Neural crest cell (in vitro differentiated cells): ENCODE results near the gene SMIM1. TPM values are rescaled to one million over a fixed set of nuclear protein-coding genes. Genes with fewer than 3 reads are reported as not detected.

Experiments used
- DNase-seq: peaks from one replicate; pipeline ENCODE4 v3.0.0; 2021; ENCODE audit warnings: low read depth, mixed read lengths, low spot score
- H3K27ac Mint-ChIP-seq: one replicate; pipeline ENCODE4 v1.8.0; 2021; ENCODE audit warnings: mild to moderate bottlenecking, mixed read lengths; ENCODE audit not compliant: unreplicated experiment
- H3K27me3 Mint-ChIP-seq: 2 replicates; pipeline ENCODE4 v1.8.0; 2021; ENCODE audit warnings: low read depth, mild to moderate bottlenecking, mixed read lengths
- H3K36me3 Mint-ChIP-seq: 2 replicates; pipeline ENCODE4 v1.8.0; 2021; ENCODE audit warnings: low read depth, mild to moderate bottlenecking, mixed read lengths
- H3K4me1 Mint-ChIP-seq: 2 replicates; pipeline ENCODE4 v1.8.0; 2021; ENCODE audit warnings: mixed read lengths
- H3K4me3 Mint-ChIP-seq: one replicate; pipeline ENCODE4 v1.8.0; 2021; ENCODE audit warnings: mild to moderate bottlenecking, mixed read lengths
- H3K9me3 Mint-ChIP-seq: 2 replicates; pipeline ENCODE4 v1.8.0; 2021; ENCODE audit warnings: mixed read lengths
- total RNA-seq: library from RNA; stranded (reverse); gene quantifications from 2 replicates; pipeline ENCODE4 v1.2.1, GENCODE V29; 2021
- TF ChIP-seq, protein P1 (sequence below): fragments of 200-600 bp; sonication (generic); conservative IDR thresholded peaks from 2 replicates; pipeline ENCODE4 v1.5.0; 2021; ENCODE audit warnings: antibody characterized with exemption, mild to moderate bottlenecking

The SMIM1 gene
- total RNA-seq, 1 donor from 2014 or later, result 4.7 TPM

DNA sequence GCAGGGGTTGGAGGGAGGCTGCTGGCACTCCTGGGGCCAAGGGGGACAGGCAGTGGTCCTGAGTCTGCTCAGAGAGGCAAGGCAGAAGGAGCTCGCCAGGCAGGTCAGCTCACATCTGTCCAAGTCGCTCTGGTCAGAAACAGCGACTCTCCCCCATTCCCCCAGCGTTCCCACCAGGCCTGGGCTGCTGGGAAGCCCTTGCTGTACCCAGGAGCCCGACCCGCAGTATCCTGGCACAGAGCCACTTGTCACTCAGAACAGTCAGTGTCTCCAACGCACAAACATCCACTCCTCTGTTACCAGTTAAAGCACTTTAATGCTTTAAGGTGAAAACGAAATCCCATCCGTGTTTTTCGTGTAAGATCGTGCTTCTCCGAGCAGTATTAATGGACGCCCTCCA is 36.9 kb upstream of the SMIM1 start:
- no peak for DNase-seq
- H3K4me3 Mint-ChIP-seq, result no peak overlapping the region
- peaks cover 9% of the 10 kb centered on the region for H3K4me1 Mint-ChIP-seq
- TF ChIP-seq, protein P1, sequence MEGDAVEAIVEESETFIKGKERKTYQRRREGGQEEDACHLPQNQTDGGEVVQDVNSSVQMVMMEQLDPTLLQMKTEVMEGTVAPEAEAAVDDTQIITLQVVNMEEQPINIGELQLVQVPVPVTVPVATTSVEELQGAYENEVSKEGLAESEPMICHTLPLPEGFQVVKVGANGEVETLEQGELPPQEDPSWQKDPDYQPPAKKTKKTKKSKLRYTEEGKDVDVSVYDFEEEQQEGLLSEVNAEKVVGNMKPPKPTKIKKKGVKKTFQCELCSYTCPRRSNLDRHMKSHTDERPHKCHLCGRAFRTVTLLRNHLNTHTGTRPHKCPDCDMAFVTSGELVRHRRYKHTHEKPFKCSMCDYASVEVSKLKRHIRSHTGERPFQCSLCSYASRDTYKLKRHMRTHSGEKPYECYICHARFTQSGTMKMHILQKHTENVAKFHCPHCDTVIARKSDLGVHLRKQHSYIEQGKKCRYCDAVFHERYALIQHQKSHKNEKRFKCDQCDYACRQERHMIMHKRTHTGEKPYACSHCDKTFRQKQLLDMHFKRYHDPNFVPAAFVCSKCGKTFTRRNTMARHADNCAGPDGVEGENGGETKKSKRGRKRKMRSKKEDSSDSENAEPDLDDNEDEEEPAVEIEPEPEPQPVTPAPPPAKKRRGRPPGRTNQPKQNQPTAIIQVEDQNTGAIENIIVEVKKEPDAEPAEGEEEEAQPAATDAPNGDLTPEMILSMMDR, result no peak
- H3K27ac Mint-ChIP-seq, result no peak overlapping the region
- no peaks in the 10 kb centered on the region for H3K9me3 Mint-ChIP-seq
- H3K36me3 Mint-ChIP-seq, result no peaks in the 10 kb centered on the region
- no peaks in the 10 kb centered on the region for H3K27me3 Mint-ChIP-seq

DNA sequence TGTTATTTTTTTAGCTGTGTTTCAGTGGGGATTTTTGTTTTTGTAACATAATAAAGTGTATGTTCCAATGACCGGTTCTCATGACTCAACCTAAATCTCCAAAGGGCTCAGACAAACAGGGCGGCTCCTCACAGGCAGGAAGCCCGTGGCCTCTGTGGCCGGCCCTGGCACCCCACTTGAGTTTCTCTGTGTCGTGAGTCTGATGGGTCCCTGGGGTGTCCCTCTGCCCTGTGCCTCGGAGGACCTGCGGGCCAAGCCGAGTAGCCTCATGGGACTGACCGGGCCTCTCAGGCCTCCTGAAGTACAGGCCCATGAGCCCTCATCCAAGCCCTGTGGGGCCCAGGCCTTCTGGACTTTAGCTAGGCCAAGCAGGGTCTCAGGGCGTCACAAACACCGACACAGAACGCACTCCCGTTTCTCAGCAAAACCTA is 36.4 kb upstream of the SMIM1 start:
- no peak overlapping the region for H3K27ac Mint-ChIP-seq
- no peak for DNase-seq
- H3K36me3 Mint-ChIP-seq, result no peaks in the 10 kb centered on the region
- no peaks in the 10 kb centered on the region for H3K27me3 Mint-ChIP-seq
- no peaks in the 10 kb centered on the region for H3K9me3 Mint-ChIP-seq
- no peak overlapping the region for H3K4me3 Mint-ChIP-seq
- peaks cover 9% of the 10 kb centered on the region for H3K4me1 Mint-ChIP-seq
- TF ChIP-seq, protein P1, result no peak

DNA sequence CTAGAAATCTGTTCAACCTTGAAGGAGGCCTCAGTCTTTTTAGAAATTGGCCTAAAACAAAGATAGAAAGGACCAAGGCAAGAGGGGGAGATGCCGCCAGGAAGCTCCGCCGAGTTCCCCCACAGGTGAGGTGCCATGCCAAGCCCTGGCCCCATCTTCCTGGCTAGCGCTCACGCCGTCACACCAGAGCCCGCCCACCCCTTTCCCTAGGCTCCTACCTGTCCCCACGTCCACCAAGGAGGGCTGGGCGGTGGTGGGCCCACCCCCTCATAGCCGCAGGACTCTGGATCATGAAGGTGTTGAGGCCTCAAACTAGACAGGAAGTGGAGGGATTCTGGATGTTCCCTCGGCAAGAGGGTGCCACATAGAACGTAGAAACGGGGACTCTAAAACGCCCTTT is 35.8 kb upstream of the SMIM1 start:
- TF ChIP-seq, protein P1, result no peak
- no peaks in the 10 kb centered on the region for H3K27me3 Mint-ChIP-seq
- no peak for DNase-seq
- H3K4me3 Mint-ChIP-seq, result no peak overlapping the region
- peaks cover 5% of the 10 kb centered on the region for H3K4me1 Mint-ChIP-seq
- H3K9me3 Mint-ChIP-seq, result no peaks in the 10 kb centered on the region
- no peaks in the 10 kb centered on the region for H3K36me3 Mint-ChIP-seq
- H3K27ac Mint-ChIP-seq, result no peak overlapping the region

DNA sequence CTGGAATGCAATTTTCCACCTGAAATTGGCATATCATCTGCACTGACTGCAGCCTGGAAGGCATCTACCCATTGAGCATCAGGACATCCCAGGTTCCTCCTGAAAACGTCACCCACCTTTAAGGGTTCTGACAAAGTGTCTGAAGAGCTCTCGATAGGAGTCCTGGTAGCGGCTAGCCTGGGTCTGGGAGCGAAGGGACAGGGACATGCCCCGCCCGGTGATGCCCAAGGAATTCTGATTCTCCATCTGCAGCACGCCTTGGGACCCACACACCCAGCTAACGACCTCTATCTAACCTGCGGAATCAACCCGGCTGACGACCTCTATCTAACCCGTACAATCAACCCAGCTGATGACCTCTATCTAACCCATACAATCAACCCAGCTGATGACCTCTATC is 33.6 kb upstream of the SMIM1 start:
- TF ChIP-seq, protein P1, result no peak
- H3K27me3 Mint-ChIP-seq, result no peaks in the 10 kb centered on the region
- no peak for DNase-seq
- H3K27ac Mint-ChIP-seq, result no peak overlapping the region
- H3K36me3 Mint-ChIP-seq, result no peaks in the 10 kb centered on the region
- H3K4me1 Mint-ChIP-seq, result peaks cover 4% of the 10 kb centered on the region
- H3K4me3 Mint-ChIP-seq, result no peak overlapping the region
- no peaks in the 10 kb centered on the region for H3K9me3 Mint-ChIP-seq

DNA sequence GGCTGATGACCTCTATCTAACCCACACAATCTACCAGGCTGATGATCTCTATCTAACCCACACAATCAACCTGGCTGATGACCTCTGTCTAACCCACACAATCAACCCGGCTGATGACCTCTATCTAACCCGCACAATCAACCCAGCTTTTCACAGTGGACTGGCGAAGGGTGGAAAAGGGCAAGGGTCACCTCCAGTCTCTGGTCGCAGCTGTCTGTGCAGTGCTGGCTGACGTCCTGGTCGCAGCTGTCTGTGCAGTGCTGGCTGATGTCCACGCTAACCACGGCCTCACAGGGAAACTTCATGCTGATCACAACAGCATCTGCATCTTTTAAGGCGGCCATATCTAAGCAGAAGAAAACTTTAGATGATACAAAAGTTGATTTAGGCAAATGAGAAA is 32.5 kb upstream of the SMIM1 start:
- peaks cover 6% of the 10 kb centered on the region for H3K4me1 Mint-ChIP-seq

More for the DNA sequence above, 32.5 kb upstream of the SMIM1 start:
- Mint-ChIP-seq H3K27ac (no peak overlapping the region), H3K9me3 (no peaks in the 10 kb centered on the region), H3K27me3 (no peaks in the 10 kb centered on the region), H3K36me3 (no peaks in the 10 kb centered on the region), H3K4me3 (no peak overlapping the region)
- no peak for DNase-seq
- TF ChIP-seq, protein P1, result no peak
